ENCODE measurements around the gene ELMO3. TPM values are rescaled to one million over a fixed set of nuclear protein-coding genes. Genes with fewer than 3 reads are reported as not detected.

Gene ELMO3
- total RNA-seq, 1 experiment from 2014 or later = 2.0 TPM

- TF ChIP-seq POLR2AphosphoS5 (IDR thresholded peaks at IDR 0.05; ENCODE audit: low read depth, low read length) = no peak
- TF ChIP-seq SIN3A (IDR thresholded peaks at IDR 0.05; ENCODE audit: borderline replicate concordance, insufficient read depth, low read depth, low read length) = no peak
- no peak for TF ChIP-seq CTCF (IDR thresholded peaks at IDR 0.05)
- TF ChIP-seq TCF7L2 (IDR thresholded peaks at IDR 0.05; ENCODE audit: low read depth, low read length) = no peak
- no peak for TF ChIP-seq REST (IDR thresholded peaks at IDR 0.05; ENCODE audit: insufficient read depth in 1 of 2, low read depth in 2 of 2, low read length in 1 of 2)
- DNase-seq (ENCODE audit: low read depth, low spot score) (no peak), ATAC-seq (no peak)
- intact Hi-C loops (cut with micrococcal nuclease; ENCODE audit: unreplicated experiment) (no loop called here), in situ Hi-C loops (cut with HindIII; ENCODE audit: low pct_unique_long_range_greater_than_20kb, low sequenced_read_pairs) (no loop called here)
- Histone ChIP-seq H3K4me3 (ENCODE audit: low read depth in 2 of 2, low read length in 2 of 2) (no peak overlapping the region), H3K4me1 (ENCODE audit: control insufficient read depth, insufficient read depth, low read length) (no peaks in the 10 kb centered on the region), H3K27ac (ENCODE audit: low read length) (no peak overlapping the region), H3K27me3 (ENCODE audit: control insufficient read depth, insufficient read depth, low read length) (no peaks in the 10 kb centered on the region), H3K36me3 (ENCODE audit: control insufficient read depth, insufficient read depth, low read length) (no peaks in the 10 kb centered on the region), H3K9me3 (ENCODE audit: control insufficient read depth, insufficient read depth, low read depth, low read length) (no peaks in the 10 kb centered on the region)
- BruUV-seq (replicated peaks) = no TSS peak
- ChIA-PET POLR2A (no interaction called here), CTCF (interaction anchor here (0.6 kb wide), 1 partner anchor 80 kb away, joined by 4 read pairs; no protein-coding TSS in a partner anchor)
Measured at GRCh38 chr16:67213197-67214019, 14.5 kb downstream of the ELMO3 start.

- intact Hi-C loops (cut with micrococcal nuclease; ENCODE audit: unreplicated experiment) = no loop called here
- ChIA-PET CTCF (no interaction called here), POLR2A (no interaction called here)
- no TSS peak for BruUV-seq (replicated peaks)
- Histone ChIP-seq H3K36me3 (ENCODE audit: control insufficient read depth, insufficient read depth, low read length) (no peaks in the 10 kb centered on the region), H3K4me1 (ENCODE audit: control insufficient read depth, insufficient read depth, low read length) (no peaks in the 10 kb centered on the region), H3K9me3 (ENCODE audit: control insufficient read depth, insufficient read depth, low read depth, low read length) (no peaks in the 10 kb centered on the region), H3K4me3 (ENCODE audit: low read depth in 2 of 2, low read length in 2 of 2) (no peak overlapping the region), H3K27me3 (ENCODE audit: control insufficient read depth, insufficient read depth, low read length) (no peaks in the 10 kb centered on the region), H3K27ac (ENCODE audit: low read length) (no peak overlapping the region)
- DNase-seq (ENCODE audit: low read depth, low spot score) (no peak), ATAC-seq (peak; percentile 20; the same call in 1 of the 2 replicates)
- TF ChIP-seq SIN3A (IDR thresholded peaks at IDR 0.05; ENCODE audit: borderline replicate concordance, insufficient read depth, low read depth, low read length) (no peak), POLR2AphosphoS5 (IDR thresholded peaks at IDR 0.05; ENCODE audit: low read depth, low read length) (no peak), REST (IDR thresholded peaks at IDR 0.05; ENCODE audit: insufficient read depth in 1 of 2, low read depth in 2 of 2, low read length in 1 of 2) (no peak), TCF7L2 (IDR thresholded peaks at IDR 0.05; ENCODE audit: low read depth, low read length) (no peak), CTCF (IDR thresholded peaks at IDR 0.05) (no peak)
- in situ Hi-C loops (cut with HindIII; ENCODE audit: low pct_unique_long_range_greater_than_20kb, low sequenced_read_pairs) = no loop called here
Measured at GRCh38 chr16:67215706-67216105, 16.8 kb downstream of the ELMO3 start.
